Pulmonary artery endothelial cell (primary cell): Measurements from ENCODE around the gene NPTX2. TPM values are rescaled to one million over a fixed set of nuclear protein-coding genes. Genes with fewer than 3 reads are reported as not detected.
"Not testable (repeated sequence)": the region's sequence is repeated elsewhere in the genome, so short reads cannot be mapped to it uniquely, and the experiment has no call there.

Experiments
- DNase-seq: peaks from one replicate; pipeline ENCODE4 v3.0.0-alpha.2; 2011; ENCODE audit warnings: low read depth, low spot score
- total RNA-seq: library from RNA; depleted of rRNA; stranded (reverse); fragments of >200 nt; gene quantifications from 2 replicates; pipeline ENCODE4 v1.2.3, GENCODE V29; 2014

NPTX2 gene, protein sequence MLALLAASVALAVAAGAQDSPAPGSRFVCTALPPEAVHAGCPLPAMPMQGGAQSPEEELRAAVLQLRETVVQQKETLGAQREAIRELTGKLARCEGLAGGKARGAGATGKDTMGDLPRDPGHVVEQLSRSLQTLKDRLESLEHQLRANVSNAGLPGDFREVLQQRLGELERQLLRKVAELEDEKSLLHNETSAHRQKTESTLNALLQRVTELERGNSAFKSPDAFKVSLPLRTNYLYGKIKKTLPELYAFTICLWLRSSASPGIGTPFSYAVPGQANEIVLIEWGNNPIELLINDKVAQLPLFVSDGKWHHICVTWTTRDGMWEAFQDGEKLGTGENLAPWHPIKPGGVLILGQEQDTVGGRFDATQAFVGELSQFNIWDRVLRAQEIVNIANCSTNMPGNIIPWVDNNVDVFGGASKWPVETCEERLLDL
- 0.26 and 0.74 TPM in 2 replicates for total RNA-seq

DNA sequence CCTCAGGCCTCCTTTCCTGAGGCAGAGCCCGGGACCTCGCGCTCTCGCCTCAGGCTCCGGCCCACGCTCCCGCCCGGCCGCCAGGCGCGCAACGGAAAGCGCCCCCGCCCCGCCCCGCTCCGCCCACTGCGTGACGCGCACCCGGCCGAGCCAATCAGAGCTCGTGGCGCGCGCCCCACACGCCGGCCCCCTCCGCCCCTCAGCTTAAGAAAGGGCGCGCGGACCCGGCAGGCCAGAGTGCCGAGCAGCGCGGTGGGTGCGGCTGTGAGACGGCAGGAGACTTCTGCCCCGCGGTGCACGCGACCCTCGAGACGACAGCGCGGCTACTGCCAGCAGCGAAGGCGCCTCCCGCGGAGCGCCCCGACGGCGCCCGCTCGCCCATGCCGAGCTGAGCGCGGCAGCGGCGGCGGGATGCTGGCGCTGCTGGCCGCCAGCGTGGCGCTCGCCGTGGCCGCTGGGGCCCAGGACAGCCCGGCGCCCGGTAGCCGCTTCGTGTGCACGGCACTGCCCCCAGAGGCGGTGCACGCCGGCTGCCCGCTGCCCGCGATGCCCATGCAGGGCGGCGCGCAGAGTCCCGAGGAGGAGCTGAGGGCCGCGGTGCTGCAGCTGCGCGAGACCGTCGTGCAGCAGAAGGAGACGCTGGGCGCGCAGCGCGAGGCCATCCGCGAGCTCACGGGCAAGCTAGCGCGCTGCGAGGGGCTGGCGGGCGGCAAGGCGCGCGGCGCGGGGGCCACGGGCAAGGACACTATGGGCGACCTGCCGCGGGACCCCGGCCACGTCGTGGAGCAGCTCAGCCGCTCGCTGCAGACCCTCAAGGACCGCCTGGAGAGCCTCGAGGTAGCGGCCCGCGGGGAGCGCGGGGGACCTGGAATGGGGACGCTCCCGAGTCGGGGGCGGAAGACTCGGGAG is at the start of gene NPTX2:
NPTX2 (plus strand) TSS at position 235 of the 909 bp plus-strand sequence; CDS start at position 412, 177 bp downstream.
- DNase-seq: no peak

DNA sequence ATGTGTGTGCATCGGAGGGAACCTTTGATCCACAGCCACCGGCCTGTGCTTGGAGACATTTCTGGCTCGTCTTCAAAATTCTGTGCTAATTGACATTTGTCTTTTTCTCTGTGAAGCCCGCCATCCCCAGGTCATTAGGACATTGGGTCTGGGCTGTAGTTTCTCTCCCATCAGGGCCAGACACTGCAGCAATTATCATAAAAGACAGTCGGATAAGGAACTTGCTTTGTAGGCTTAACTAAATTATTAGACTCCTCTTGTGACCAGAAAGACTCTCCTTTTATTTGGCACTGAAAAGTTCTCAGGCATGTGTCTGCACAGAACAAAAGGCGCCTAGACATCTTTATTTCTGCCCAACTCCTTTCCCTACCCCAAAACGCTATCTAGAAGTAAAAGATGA is 49.1 kb upstream of the NPTX2 start:
- DNase-seq: no peak

DNA sequence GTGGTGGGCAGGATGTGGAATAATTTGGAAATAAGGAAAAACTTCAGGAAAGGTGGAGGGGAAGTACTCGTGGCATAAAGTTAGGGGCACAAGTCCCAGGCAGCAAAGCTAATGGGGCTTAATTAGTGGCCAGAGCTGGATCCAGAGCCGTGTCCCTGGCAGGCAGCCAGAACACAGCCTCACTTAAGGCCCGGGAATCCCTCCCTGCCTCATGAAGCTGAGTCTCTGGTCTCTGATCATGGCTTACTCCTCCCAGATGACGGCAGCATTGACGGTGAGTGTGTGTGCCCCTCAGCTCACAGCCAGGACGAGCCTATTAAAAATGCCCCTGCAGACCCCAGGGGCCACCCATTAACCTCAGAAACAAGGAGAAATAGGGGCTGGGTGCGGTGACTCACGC is 48.2 kb upstream of the NPTX2 start:
- no peak for DNase-seq

DNA sequence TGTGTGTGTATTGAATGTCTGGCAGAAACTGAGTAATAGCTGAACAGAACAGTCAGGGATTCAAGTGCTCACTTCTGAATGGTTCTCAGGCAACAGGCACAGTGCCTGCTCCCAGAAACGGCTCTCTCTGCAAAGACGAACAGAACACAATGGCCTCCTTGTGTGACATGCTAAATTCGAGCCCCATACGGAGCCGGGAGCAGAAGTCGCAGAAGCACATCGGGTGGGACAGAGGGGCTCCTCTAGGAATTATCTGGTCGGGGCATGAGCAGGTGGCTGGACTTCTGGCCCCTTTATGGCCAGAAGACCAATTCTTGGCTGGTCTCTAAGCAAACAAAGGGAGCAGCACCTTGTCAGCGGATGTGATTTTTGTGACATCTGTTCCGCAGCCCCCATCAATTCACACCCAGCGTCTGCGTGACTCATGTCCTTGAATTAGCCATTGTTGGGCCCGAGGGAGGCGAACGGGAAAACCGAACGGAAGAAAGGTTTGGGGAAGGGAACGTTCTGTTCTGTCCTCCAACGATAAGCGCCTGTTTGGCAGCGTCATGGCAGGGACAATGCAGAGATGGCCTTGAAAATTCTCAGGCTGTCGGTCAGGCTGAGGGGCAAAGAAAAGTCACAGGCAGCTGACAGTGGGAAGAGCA is 47.3 kb upstream of the NPTX2 start:
- no peak for DNase-seq

DNA sequence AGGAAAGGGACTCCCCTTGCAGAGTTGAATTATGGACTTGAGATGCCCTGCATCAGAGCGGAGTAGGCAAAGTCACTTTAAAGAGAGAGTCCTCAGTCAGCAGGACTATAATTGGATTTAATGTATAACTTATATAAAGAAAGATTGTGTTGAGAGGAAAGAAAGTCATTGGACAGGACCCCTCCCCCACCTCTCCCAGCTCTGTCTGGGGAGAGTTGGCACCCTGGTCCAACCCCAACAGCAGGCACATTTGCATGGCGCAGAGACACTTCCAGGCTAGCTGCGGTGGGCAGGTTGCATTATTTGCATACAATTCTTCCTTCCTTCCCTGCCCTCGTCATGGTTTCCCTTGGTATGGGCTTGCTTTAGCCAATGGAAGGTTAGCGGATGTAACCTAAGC is 46.1 kb upstream of the NPTX2 start:
- DNase-seq: no peak

DNA sequence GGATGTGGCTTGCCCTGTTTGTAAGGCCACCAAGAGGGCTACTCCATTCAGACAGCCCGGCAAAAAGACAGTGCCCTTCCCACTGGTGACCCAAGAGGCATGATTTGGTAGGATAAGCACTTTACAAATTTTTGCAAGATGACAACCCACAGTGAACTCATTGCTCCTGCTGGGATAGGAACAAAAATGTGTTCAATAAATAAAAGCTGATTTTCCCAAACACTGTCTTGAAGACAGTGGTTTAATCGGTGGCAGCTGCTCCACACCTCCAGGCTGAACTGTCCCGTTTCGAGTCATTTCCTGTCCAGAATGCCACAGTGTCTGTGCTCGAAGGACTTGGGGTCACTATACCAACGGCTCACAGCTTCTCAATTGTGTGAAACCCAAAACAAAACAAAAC is 45.1 kb upstream of the NPTX2 start:
- DNase-seq: no peak

DNA sequence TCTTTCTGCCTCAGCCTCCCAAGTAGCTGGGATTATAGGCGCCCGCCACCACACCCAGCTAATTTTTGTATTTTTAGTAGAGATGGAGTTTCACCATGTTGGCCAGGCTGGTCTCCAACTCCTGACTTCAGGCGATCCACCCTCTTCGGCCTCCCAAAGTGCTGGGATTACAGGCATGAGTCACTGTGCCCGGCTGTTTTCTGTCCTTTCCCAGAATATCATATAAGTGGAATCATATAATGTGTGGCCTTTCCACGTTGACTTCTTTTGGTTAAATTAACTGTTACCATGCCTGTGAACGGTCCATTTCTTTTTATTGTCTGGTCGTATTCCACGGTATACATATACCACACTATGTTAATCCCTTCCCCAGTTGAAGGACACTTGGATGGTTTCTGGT is 44.4 kb upstream of the NPTX2 start:
- not testable (repeated sequence) for DNase-seq

DNA sequence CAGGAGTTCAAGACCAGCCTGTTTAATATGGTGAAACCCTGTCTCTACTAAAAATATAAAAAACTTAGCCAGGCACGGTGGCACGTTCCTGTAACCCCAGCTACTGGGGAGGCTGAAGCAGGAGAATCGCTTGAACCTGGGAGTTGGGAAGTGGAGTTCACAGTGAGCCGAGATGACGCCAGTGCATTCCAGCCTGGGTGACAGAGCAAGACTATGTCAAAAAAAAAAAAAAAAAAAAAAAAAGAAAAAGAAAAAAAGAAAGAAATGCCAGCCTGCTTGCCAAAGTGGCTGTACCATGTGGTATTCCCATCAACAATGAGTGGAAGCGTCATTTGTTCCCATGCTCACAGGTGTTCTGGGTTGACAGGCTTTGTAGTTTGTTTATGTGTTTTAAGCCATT is 43.3 kb upstream of the NPTX2 start:
- DNase-seq: no peak

DNA sequence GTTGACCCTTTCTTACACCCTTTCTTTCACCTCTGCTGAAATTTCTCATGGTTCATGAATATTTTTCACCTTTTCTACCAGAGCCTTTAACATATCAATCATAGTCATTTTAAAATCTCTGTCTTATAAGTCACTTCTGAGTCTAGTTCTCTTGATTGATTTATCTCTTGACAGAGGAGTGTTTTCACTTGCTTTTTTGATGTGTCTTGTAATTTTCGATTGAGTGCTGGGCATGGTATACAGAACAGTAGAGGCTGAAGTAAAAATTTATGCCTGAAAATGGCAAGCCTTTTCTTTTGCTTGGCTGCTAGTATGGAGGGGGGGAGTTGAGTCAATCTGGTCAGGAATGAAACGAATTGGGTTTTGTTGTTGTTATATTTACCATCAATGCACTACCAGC is 41.2 kb upstream of the NPTX2 start:
- DNase-seq: no peak

DNA sequence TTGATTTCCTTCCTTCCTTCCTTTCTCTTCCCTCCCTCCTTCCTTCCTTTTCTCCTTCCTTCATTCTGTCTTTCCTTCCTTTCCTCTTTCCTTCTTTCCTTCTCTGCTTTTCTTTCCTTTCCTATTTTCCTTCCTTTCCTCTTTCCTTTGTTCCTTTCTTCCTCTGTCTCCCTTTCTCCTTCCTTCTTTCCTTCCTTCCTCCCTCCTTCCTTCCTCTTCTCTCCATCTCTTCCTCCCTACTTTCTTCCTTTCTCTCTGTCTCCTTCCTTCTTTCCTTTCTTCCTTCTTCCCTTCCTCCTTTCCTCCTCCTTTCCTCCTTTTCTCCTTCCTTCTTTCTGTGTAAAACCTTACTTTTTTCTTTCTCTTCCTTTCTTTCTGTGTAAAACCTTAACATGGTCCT is 32.3 kb upstream of the NPTX2 start:
- DNase-seq: no peak

DNA sequence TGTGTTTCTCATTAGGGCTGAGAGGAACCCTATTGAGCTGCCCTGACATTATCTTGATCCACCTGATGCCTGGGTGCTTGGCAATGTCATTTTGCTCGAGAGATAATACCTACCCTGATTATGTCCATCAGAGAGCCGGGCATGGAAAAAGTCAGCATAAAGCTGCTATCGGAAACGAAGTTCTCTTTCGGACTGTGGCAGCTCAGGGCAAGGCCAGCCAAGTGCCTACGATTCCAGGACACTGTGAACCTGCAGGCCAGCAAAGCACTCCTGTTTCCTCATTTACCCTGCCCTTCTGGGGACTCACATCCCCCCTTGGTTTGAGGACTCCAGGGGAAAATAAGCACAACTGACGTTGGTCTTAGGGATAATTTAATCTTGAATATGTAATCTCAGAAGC is 25.2 kb upstream of the NPTX2 start:
- DNase-seq: no peak

DNA sequence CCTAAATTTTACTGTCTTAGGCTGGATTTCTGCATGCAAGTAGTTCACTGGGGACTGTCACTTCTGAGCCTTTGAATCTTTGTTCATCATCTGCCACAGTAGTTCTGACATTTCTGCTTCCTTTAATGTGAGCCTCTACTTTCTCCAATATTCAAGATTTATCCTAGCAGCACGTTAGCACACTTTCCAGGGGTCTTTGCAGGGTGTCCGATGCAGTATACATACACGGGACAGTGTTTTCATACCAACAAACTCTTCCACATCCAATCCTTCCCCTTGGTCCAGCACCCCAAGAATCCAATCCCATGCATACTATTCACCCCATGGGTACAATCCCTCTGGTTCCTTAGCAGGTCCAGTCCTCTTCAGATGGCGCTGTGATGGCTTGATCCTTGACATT is 22.7 kb upstream of the NPTX2 start:
- DNase-seq: no peak

DNA sequence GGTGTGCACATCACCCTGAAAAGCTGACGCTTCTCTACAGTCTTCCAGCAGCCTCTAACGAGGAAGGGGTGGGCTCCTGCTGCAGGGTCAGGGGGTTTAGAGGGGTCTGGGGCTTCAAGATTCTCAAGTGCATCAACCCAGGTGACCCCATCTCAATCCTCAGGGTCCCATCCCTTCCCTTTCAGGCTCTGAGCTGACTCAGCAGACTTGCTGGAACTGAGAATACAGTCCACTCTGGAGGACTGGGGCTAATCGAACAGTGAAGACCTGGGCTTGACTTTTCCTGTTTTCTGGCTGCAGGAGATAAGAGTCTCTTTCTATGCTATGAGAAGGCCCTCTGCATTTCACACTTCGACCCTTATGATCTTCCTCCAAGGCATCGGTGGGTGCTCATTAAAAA is 22.3 kb upstream of the NPTX2 start:
- no peak for DNase-seq

DNA sequence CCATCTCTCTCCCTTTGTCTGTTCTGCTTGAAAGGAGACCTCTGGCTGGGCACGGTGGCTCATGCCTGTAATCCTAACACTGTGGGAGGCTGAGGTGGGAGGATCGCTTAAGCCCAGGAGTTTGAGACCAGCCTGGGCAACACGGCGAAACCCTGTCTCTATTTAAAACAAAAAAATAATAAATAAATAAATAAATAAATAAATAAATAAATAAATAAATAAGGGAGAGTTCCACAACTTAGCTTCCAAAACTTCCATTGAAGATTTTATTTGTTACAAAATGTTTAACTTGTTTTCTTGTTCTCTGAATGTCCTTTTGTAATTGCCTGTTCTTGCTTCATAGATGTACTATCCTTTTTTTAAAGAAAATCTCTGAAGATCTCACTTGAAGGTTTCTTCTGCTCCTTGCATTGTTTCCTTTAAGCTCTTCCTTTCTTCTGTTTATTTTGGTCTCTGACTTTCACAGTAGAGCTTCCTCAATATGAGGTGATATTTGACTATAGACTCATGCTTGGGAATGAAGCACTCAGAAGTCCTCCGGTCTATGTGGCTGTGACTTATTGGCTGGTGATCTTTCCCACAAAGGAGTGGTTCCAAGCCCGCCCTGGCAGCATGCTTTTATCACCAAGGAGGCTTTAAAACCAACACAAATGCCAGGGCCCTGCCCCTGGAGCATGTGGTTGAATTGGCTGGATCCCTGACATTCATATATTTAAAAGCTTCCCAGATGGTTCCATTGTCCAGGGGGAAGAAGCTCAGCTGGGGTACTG is 18.1 kb upstream of the NPTX2 start:
- DNase-seq: no peak

DNA sequence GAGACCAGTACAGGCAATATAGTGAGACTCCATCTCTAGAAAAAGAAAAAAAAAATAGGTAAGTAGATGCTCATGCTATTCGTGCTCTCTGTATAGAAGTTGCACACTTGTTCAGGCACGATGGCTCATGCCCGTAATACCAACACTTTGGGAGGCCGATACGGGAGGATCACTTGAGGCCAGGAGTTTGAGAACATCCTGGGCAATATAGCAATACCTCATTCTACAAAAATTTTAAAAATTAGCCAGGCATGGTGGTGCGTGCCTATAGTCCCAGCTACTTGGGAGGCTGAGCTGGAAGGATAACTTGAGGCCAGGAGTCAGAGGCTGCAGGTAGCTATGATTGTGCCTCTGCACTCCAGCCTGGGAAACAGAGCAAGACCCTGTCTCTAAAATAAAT is 17.2 kb upstream of the NPTX2 start:
- no peak for DNase-seq

DNA sequence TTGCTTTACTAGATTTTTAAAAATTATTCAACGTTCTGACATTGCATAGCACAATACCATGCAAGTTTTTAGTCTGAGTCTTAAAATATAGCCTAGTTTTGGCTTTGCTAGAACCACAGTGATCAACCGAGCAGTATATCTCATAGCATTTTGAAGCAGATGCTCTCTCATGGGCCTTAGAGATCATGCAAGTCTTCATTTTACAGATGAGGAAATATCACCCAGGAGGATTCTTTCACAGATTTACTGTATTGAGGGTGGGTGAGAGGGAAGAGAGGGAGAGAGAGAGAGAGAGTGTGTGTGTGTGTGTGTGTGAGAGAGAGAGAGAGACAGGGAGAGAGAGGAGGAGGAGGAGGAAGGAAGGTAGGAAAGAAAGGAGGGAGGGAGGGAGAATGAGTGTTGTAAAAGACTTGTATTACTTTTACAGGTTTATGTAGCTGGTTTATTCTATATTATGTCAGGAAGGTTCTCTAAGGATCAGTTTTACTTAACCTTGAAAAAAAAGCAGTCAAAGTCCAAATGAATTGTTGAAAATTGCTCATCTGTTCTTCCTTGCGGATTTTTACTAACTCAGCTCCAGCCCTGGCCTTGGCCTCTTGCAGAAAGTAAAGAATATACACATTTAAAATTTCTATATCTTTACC is 14.2 kb upstream of the NPTX2 start:
- no peak for DNase-seq

DNA sequence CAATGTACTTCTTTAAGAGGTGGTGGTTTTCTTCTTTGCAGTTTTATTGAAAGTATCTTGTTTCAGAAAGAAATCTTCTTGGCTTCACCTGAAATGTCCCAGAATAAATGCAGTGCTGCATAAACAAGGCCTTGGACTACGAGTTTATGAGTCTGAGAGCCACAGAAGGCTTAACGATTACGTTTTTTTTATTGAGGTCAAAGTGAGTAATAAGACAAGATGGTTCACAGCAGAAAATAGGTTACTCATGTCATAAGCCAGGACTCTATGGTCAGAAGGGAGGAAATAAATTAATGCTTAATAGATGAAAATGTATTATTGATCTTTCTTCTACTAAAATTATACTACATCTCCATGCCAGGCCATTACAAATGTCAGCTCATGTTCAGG is 13.7 kb upstream of the NPTX2 start:
- no peak for DNase-seq

DNA sequence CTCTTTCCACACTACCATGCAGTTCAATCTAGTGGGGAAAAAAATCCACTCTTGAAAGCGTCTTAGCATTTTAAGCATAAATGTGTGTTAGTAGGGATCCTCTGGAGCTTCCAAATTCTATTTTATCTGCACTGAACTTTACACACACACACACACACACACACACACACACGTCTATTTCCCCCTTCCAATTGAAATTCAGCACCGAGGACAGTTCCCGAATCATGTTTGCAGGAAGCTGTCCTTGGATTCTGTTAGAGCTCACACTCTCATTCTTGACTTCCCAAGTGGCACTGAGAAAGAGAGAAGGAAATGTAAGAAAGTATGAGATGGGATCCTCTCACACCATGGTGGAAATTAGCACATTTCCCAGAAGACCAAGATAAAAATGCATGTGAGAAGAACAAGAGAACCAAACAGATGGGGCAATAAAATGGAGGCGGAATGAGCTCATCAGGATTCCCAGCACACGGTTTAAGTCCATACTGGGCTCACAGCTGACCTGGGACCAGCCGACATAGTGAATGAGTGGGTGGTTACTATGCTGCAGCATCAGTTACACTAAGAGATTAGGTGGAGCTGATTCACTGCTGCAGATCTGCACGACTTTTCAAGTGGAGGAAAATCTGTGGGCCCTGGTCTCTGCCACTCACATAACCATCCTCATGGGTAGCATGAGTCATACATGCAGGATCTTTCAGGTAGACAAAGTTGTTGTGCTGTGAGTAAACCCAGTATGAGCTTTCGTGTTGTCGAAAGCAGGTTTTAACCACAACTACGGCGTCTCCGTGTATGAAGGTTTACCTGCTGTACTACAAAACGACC is 3.3 kb upstream of the NPTX2 start:
- no peak for DNase-seq

DNA sequence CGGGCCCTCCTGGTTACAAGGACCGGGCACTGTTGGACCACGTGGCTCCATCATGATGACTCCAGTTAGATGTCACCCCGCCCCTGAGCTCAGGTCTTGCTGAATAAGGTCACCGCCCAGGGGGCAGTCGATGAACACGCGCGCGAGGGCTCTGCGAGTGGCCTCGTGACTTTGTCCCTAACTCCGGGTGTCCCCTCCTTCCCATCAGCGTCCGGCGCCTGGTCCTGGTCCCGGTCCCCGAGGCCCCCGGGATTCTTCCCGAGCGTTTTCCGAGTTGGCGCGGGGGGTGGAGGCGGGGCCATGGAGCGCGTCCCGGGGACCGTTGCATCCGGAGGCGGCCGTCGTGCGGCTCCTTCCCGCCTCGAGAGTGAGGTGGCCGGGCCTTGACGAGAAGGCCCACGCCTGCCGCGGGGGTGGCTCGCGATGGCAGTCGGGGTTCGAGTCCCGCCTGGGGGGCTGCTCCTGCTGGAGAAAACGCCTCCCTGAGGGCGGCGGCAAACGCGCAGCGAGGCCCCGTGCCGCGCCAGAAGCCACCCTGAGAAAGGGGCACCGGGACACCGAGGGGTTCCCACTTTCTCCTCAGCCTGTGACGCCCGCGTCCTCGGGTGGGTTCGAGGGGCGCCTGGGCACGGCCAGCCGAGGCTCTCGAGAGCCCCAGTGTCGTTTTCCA is 569 bp upstream of the NPTX2 start:
- no peak for DNase-seq
